ENCODE results near the gene SPRED2.

SPRED2 gene

GRCh38 chr2:65386344-65386743, 46.1 kb downstream of the SPRED2 start:
- H3K27ac ChIP-seq = no peak overlapping the region
- no peak for TF ChIP-seq ZFX (IDR thresholded peaks at IDR 0.05; ENCODE audit: borderline replicate concordance)
- TF ChIP-seq, protein P1, sequence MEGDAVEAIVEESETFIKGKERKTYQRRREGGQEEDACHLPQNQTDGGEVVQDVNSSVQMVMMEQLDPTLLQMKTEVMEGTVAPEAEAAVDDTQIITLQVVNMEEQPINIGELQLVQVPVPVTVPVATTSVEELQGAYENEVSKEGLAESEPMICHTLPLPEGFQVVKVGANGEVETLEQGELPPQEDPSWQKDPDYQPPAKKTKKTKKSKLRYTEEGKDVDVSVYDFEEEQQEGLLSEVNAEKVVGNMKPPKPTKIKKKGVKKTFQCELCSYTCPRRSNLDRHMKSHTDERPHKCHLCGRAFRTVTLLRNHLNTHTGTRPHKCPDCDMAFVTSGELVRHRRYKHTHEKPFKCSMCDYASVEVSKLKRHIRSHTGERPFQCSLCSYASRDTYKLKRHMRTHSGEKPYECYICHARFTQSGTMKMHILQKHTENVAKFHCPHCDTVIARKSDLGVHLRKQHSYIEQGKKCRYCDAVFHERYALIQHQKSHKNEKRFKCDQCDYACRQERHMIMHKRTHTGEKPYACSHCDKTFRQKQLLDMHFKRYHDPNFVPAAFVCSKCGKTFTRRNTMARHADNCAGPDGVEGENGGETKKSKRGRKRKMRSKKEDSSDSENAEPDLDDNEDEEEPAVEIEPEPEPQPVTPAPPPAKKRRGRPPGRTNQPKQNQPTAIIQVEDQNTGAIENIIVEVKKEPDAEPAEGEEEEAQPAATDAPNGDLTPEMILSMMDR (IDR thresholded peaks at IDR 0.05) = no peak

DNA sequence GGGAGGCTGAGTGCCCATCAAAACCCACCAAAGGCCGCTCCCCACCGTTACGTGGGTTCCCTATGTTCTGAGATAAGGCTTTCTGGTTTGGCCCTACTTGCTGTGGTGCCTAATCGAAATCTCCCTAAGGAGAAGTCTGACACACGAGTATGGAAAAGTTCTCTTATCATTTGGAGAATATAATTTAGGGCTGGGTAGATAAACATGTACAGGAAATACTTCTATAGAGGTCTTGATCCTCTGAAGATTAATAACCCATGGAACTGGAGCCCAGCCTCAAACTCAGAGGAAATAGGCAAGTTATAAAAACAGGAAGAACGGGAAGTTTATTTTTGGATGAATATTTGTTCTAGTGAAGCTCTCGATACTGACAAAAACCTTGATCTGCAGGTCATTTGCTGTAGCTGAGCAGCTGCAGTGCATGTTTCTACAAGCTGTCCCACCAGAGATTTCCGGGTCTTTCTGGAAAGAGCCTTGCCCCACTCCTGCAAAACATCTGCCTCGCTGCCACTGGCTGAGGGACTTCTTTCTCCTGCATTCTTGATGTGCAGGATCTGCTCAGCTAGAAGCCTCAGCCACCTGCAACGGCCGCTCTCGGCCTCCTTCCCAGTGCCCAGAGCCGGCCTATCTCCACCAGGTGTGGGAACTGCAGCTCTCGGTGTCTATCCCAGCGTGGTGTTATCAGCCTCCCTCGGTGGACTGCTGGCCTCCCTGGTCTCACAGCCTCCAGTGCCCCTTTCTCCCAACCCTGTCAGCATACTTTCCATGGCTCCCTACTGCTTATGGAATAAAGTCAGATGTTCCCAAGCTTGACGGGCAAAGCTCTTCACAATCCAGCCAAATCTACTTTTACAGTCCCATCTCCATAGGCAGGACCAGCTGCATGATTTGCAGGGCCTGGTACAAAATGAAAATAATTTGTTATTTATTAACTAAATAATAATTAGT, 48.6 kb downstream of the SPRED2 start:
- H3K27ac ChIP-seq = peak overlapping the region; percentile 49
- TF ChIP-seq, protein P1 (IDR thresholded peaks at IDR 0.05) = no peak
- TF ChIP-seq ZFX (IDR thresholded peaks at IDR 0.05; ENCODE audit: borderline replicate concordance) = no peak

GRCh38 chr2:65382776-65383357, 49.5 kb downstream of the SPRED2 start:
- peak overlapping the region; percentile 49 for H3K27ac ChIP-seq
- no peak for TF ChIP-seq ZFX (IDR thresholded peaks at IDR 0.05; ENCODE audit: borderline replicate concordance)
- TF ChIP-seq, protein P1 (IDR thresholded peaks at IDR 0.05) = peak; percentile 8; the same call in 1 of the 2 replicates

- H3K27ac ChIP-seq = peak overlapping the region; percentile 49; the same call in 1 of the 2 replicates
- no peak for TF ChIP-seq ZFX (IDR thresholded peaks at IDR 0.05; ENCODE audit: borderline replicate concordance)
- TF ChIP-seq, protein P1 (IDR thresholded peaks at IDR 0.05) = no peak
Observed at GRCh38 chr2:65382323-65382722, 50.1 kb downstream of the SPRED2 start.

DNA sequence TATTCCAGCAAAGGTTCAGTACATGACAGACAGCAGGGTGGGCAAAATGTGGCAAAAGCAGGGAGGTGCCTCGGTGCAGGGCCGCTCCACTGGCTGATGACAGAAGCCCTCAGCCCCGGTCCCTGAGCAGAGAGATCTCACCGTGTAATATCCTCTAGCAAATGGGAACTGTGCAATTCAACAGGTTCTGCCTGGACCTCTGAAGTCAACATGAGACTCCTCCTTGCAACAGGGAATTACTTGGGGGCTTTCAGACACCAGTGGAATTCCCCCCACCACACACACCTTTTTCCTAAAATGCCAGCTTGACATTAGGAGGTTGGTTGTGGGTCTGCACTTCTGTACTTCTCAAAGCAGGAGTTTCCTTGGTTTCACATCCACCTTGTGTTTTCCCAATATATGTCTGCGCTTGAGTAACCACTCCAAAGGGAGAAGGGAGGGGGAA, 50.8 kb downstream of the SPRED2 start:
- no peak for TF ChIP-seq ZFX (IDR thresholded peaks at IDR 0.05; ENCODE audit: borderline replicate concordance)
- TF ChIP-seq, protein P1 (IDR thresholded peaks at IDR 0.05) = no peak
- H3K27ac ChIP-seq = no peak overlapping the region

GRCh38 chr2:65380255-65380654, 52.1 kb downstream of the SPRED2 start:
- H3K27ac ChIP-seq = no peak overlapping the region
- TF ChIP-seq, protein P1 (IDR thresholded peaks at IDR 0.05) = no peak
- TF ChIP-seq ZFX (IDR thresholded peaks at IDR 0.05; ENCODE audit: borderline replicate concordance) = no peak

Data from 22Rv1 (cell line).